Measurements from ENCODE around the gene DEAF1.

- TF ChIP-seq CTCF (optimal IDR thresholded peaks at IDR 0.05 in 1 of 3, IDR thresholded peaks at IDR 0.05 in 1 of 3, conservative IDR thresholded peaks at IDR 0.05 in 1 of 3; ENCODE audit: extremely low read depth in 1 of 3, insufficient read depth in 2 of 3, low read length in 3 of 3), result no peak
- TF ChIP-seq EZH2 (IDR thresholded peaks at IDR 0.05; ENCODE audit: low read length), result no peak
These were observed 99.6 kb downstream of the DEAF1 start for GRCh38 chr11:595400-595799.

Measured in keratinocyte (primary cell).